ENCODE data around the gene TMEM63B.

GRCh38 chr6:44101832-44102231 is 25.5 kb upstream of the TMEM63B start:
- TF ChIP-seq CTCF (IDR thresholded peaks at IDR 0.05 in 4 of 5, conservative IDR thresholded peaks at IDR 0.05 in 1 of 5), result no peak
- no peak for TF ChIP-seq POLR2A (IDR thresholded peaks at IDR 0.05)

All from gastrocnemius medialis (tissue), 4 donors.